ENCODE results near the gene PTPRN2.

PTPRN2 gene

DNA sequence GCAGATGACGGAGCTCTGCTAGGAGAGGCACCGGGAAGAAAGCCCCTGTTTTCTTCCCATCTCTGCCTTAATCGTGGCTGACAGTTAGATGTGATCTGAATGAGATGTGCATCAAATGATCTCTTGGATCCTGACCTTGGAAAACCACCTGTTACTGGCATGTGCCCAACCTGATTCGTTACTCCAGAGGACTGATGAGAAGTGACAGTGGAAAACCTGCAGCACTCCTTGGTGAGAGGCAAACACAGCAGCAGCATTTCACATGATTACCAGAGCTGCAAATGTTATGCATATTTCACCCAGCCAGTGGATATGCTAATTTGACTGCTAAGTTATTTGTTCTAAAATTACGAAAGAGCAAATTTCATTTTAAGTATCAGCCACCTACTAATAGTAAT lies 95.3 kb downstream of the PTPRN2 start:
- no peak for DNase-seq (ENCODE audit: low read depth in 2 of 2, low spot score in 1 of 2)

DNA sequence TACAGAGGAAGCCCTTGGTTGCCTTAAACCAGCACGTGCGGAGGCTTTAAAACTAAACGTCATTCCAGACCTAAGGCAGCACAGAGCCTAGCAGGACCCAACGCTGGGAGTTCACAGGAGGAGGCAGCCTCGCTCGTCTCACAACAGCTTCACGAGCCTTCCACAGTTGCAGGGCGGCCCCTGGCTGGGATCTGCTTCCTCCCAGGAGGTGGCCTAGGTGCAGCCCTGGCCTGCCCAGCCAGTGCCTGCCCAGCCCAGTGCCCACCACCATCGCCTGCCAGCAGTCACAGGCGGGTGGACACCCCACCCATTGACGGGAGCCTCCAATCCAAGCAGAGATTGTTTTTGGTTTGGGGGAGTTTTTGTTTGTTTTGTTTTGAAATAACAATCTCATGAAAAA lies 96.5 kb downstream of the PTPRN2 start:
- DNase-seq (ENCODE audit: low read depth in 2 of 2, low spot score in 1 of 2) = no peak

GRCh38 chr7:158490171-158490782 lies 97.3 kb downstream of the PTPRN2 start:
- DNase-seq (ENCODE audit: low read depth in 2 of 2, low spot score in 1 of 2) = no peak

DNA sequence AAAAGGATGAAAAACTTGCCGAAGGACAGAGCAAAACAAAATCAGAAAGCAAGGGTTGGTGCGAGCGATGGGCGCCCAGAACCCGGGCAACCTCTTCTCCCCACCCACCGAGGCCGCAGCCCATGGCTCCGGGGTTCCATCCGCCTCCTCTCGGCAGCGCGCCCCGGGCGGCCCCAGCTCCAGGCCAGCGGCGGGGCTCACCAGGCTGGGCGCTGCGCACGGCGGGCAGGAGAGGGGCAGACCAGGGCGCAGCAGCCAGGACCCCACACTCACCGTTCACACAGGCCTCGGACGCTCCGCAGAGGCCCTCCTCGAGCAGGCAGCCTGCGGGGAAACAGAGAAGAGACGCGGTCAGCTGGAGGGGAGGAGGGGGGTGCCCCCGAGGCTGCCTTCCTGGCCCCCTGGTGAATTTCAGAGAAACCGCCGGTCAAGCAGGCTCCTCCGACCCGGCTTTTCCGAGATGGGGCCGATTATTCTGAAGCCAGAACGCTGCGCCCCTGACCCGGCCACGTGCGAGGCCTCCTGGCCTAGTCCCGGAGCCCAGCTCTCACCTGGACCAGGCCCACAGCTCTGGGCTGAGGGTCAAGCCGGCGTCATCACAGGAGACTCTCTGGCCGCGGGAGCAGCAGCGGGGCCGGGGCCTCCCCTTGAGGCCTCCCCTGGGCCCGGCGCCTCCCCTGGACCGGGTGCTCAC lies 98.0 kb downstream of the PTPRN2 start:
- DNase-seq (ENCODE audit: low read depth in 2 of 2, low spot score in 1 of 2) = no peak

GRCh38 chr7:158488181-158488971 lies 99.2 kb downstream of the PTPRN2 start:
- DNase-seq (ENCODE audit: low read depth in 2 of 2, low spot score in 1 of 2) = no peak

GRCh38 chr7:158487631-158488151 lies 99.9 kb downstream of the PTPRN2 start:
- DNase-seq (ENCODE audit: low read depth in 2 of 2, low spot score in 1 of 2) = no peak

DNA sequence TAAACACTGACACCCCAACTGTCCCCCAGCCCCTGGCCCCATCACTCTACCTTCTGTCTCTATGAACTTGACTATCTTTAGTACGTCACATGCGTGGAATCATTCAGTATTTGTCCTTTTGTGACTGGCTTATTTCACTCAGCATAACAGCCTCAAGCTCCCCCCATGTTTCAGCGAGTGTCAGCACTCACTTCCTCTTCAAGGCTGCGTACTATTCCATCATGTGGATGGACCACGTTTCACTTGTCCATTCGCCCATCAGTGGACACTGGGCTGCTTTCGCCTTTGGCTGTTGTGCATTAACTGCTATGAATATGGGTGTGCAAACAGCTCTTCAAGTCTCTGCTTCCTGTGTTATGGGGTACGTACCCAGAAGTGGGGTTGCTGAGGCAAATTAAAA lies 100.7 kb downstream of the PTPRN2 start:
- DNase-seq (ENCODE audit: low read depth in 2 of 2, low spot score in 1 of 2) = no peak

GRCh38 chr7:158484801-158485531 lies 102.7 kb downstream of the PTPRN2 start:
- no peak for DNase-seq (ENCODE audit: low read depth in 2 of 2, low spot score in 1 of 2)

DNA sequence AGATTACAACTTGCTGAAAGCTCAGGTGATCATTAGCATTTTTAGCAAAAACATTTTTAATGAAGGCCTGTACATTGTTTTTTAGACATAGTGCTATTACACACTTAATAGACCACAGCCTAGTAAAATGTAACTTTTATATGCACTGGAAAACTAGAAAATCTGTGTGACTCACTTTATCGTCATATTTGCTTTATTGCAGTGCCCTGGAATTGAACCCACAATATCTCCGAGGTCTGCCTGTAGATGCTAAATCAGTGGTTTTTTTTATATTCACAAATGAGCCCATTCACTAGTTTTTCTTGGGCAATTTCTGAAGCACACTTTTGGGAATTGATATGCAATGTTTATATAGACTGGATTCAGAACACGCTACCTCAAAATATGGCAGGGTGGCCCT lies 105.1 kb downstream of the PTPRN2 start:
- no peak for DNase-seq (ENCODE audit: low read depth in 2 of 2, low spot score in 1 of 2)

- no peak for DNase-seq (ENCODE audit: low read depth in 2 of 2, low spot score in 1 of 2)
These were observed 108.0 kb downstream of the PTPRN2 start for GRCh38 chr7:158479664-158480025.

DNA sequence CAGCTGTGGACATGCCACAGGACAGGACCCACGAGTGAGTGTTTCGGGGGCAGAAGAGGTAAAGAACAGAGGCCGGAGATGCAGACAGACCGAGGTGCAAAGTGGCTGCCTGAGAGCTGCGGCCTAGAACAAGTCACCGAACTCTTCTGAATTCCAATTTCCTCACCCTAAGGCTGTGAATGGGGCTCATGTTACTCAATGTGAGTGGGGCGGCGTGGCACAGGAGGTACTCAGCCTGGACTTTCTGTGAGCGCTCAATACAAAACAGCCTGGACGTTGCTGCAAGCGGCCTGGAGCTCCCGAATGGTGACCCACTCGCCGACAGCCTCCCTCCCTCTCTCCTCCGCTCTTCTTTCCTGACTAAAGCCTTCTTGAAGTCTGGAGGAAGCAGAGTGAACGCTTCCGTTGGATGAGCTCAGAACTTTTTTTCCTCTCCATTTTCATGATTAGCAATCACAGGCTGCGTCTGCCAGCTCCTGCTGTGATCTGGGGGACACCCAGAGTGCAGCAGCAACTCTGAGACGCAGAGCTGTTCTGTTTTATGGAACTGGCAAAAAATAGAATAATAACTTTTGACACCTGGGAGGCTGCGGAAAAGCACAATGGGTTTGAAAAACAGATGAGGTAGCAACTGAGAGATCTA lies 108.5 kb downstream of the PTPRN2 start:
- no peak for DNase-seq (ENCODE audit: low read depth in 2 of 2, low spot score in 1 of 2)

DNA sequence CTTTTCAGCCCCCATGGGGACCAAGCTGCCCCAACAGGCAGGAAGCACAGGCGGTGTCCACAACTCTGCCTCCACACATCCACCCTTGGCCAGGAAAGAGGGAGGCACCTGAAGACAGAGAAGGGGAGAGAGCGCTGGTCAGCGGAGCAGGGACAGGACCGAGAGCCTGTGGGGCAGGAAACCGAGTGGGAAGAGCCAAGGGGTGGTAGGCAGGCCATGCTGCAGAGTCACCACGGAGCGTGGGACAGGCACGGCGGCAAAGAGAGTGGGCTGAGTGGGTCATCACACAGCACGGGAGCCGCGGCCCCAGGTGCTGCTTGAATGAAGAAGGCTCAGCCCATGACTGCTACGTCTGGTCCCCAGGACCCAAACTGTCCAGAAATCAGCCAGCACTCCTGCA lies 109.8 kb downstream of the PTPRN2 start:
- no peak for DNase-seq (ENCODE audit: low read depth in 2 of 2, low spot score in 1 of 2)

- DNase-seq (ENCODE audit: low read depth in 2 of 2, low spot score in 1 of 2) = no peak
These were observed 111.2 kb downstream of the PTPRN2 start for GRCh38 chr7:158476331-158476932.

- no peak for DNase-seq (ENCODE audit: low read depth in 2 of 2, low spot score in 1 of 2)
These were observed 112.0 kb downstream of the PTPRN2 start for GRCh38 chr7:158475679-158476052.

GRCh38 chr7:158475036-158475678 lies 112.5 kb downstream of the PTPRN2 start:
- no peak for DNase-seq (ENCODE audit: low read depth in 2 of 2, low spot score in 1 of 2)

DNA sequence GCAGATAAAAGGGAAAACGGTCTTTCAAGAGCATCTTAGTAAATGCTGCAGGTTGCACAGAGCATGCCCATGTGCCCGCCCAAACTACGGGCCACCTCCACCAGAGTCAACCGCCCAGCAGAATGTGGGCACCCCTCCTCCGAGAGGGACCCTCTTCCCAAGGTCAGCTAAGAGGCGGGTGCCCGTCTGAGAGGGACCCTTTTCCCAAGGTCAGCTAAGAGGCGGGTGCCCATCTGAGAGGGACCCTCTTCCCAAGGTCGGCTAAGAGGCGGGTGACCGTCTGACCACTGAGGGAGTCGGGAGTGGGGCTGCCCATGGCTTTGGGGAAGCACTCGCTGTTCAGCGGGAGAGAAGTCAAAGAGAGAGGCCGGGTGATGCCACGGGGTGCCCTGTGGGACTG lies 113.1 kb downstream of the PTPRN2 start:
- DNase-seq (ENCODE audit: low read depth in 2 of 2, low spot score in 1 of 2) = no peak

- DNase-seq (ENCODE audit: low read depth in 2 of 2, low spot score in 1 of 2) = no peak
These were observed 113.7 kb downstream of the PTPRN2 start for GRCh38 chr7:158473946-158474345.

DNA sequence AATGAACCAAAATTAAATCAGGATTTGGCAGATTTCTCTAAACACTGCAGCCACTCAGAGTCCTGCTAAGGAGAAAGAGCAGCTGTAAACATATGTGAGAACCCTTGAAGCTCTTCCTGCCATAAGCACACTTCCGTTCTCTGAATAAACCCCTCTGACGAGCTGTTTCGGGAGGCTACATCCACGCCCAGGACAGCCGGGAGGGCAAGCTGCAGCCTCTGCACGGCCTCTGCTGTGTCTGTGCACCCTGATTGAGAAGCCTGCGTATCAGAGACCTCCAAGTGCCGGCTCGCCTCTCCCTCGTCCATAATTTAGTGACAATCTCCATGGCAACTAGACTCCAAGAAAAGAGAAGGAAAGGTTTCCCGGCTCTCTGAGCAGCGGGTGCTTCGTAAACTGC lies 114.4 kb downstream of the PTPRN2 start:
- DNase-seq (ENCODE audit: low read depth in 2 of 2, low spot score in 1 of 2) = no peak

GRCh38 chr7:158472596-158472995 lies 115.0 kb downstream of the PTPRN2 start:
- no peak for DNase-seq (ENCODE audit: low read depth in 2 of 2, low spot score in 1 of 2)

GRCh38 chr7:158471716-158472115 lies 115.9 kb downstream of the PTPRN2 start:
- no peak for DNase-seq (ENCODE audit: low read depth in 2 of 2, low spot score in 1 of 2)

Measured in stimulated activated CD8-positive, alpha-beta memory T cell treated with anti-CD3 and anti-CD28 coated beads, Interleukin-4, amount 100 ng/mL, for 4 hours (primary cell).